H9 (cell line): ENCODE results near the gene OMD. TPM values are rescaled to one million over a fixed set of nuclear protein-coding genes. Genes with fewer than 3 reads are reported as not detected.

Source experiments
- DNase-seq: peaks from one replicate; pipeline ENCODE4 v3.0.0-alpha.2; 2017
- H2AFZ ChIP-seq: one replicate; pipeline ENCODE4 v1.6.1; 2013; ENCODE audit warnings: mild to moderate bottlenecking, low read length, control low read depth, moderate library complexity
- H2AK5ac ChIP-seq: 2 replicates; pipeline ENCODE4 v1.6.1; 2013; ENCODE audit warnings: low read length, control low read depth, mixed read lengths; ENCODE audit not compliant: insufficient read length
- H2BK120ac ChIP-seq: one replicate; pipeline ENCODE4 v1.6.1; 2013; ENCODE audit warnings: low read depth, mild to moderate bottlenecking, low read length, control low read depth, inconsistent platforms; ENCODE audit not compliant: poor library complexity, severe bottlenecking
- H2BK12ac ChIP-seq: 2 replicates; pipeline ENCODE4 v1.6.1; 2013; ENCODE audit warnings: low read length, control low read depth, mixed read lengths, low read depth; ENCODE audit not compliant: insufficient read length
- H2BK15ac ChIP-seq: 2 replicates; pipeline ENCODE4 v1.6.1; 2013; ENCODE audit warnings: low read depth, low read length, control low read depth
- H2BK20ac ChIP-seq: one replicate; pipeline ENCODE4 v1.6.1; 2013; ENCODE audit warnings: low read depth, mild to moderate bottlenecking, low read length, control low read depth, inconsistent platforms; ENCODE audit not compliant: poor library complexity, severe bottlenecking
- H2BK5ac ChIP-seq: 2 replicates; pipeline ENCODE4 v1.6.1; 2013; ENCODE audit warnings: low read length, control low read depth, mixed read lengths; ENCODE audit not compliant: insufficient read length
- H3K14ac ChIP-seq: 2 replicates; pipeline ENCODE4 v1.6.1; 2013; ENCODE audit warnings: low read length, control low read depth; ENCODE audit not compliant: insufficient read depth
- H3K18ac ChIP-seq: 2 replicates; pipeline ENCODE4 v1.6.1; 2013; ENCODE audit warnings: low read depth, mild to moderate bottlenecking, mixed read lengths, low read length, control low read depth; ENCODE audit not compliant: insufficient read length
- H3K23ac ChIP-seq: 2 replicates; pipeline ENCODE4 v1.6.1; 2013; ENCODE audit warnings: low read length, control low read depth, mixed read lengths, low read depth; ENCODE audit not compliant: insufficient read length
- H3K23me2 ChIP-seq: 2 replicates; pipeline ENCODE4 v1.6.1; 2013; ENCODE audit warnings: low read depth, mild to moderate bottlenecking, mixed read lengths, low read length, control low read depth; ENCODE audit not compliant: insufficient read length, poor library complexity, severe bottlenecking
- H3K27ac ChIP-seq: 2 replicates; pipeline ENCODE4 v1.5.1; 2013; ENCODE audit warnings: low read length, control low read depth, mixed read lengths, low read depth; ENCODE audit not compliant: insufficient read length
- H3K27me3 ChIP-seq: 2 replicates; pipeline ENCODE4 v1.6.1; 2013; ENCODE audit warnings: low read length, control low read depth, inconsistent platforms; ENCODE audit not compliant: insufficient read depth
- H3K4ac ChIP-seq: 2 replicates; pipeline ENCODE4 v1.6.1; 2013; ENCODE audit warnings: low read depth, mild to moderate bottlenecking, control low read depth, inconsistent platforms, low read length, moderate library complexity
- H3K4me1 ChIP-seq: 2 replicates; pipeline ENCODE4 v1.6.1; 2013; ENCODE audit warnings: low read length, control low read depth, inconsistent platforms; ENCODE audit not compliant: insufficient read depth
- H3K4me2 ChIP-seq: 2 replicates; pipeline ENCODE4 v1.6.1; 2013; ENCODE audit warnings: low read length, control low read depth, mixed read lengths; ENCODE audit not compliant: insufficient read length, insufficient read depth
- H3K56ac ChIP-seq: 2 replicates; pipeline ENCODE4 v1.6.1; 2013; ENCODE audit warnings: low read depth, mild to moderate bottlenecking, mixed read lengths, low read length, control low read depth; ENCODE audit not compliant: insufficient read length
- H3K79me1 ChIP-seq: 2 replicates; pipeline ENCODE4 v1.6.1; 2013; ENCODE audit warnings: low read depth, mild to moderate bottlenecking, moderate library complexity, low read length, control low read depth, inconsistent platforms; ENCODE audit not compliant: insufficient read depth, poor library complexity, severe bottlenecking
- H3K79me2 ChIP-seq: 2 replicates; pipeline ENCODE4 v1.6.1; 2013; ENCODE audit warnings: low read length, control low read depth, inconsistent platforms; ENCODE audit not compliant: insufficient read depth
- H3K9ac ChIP-seq: 2 replicates; pipeline ENCODE4 v1.6.1; 2013; ENCODE audit warnings: low read length, control low read depth, mixed read lengths; ENCODE audit not compliant: insufficient read length; ENCODE audit errors: extremely low read depth
- H3K9me3 ChIP-seq: one replicate; pipeline ENCODE4 v1.6.1; 2013; ENCODE audit warnings: low read depth, low read length, inconsistent platforms; ENCODE audit not compliant: control insufficient read depth
- H3T11ph ChIP-seq: one replicate; pipeline ENCODE4 v1.6.1; 2013; ENCODE audit warnings: mild to moderate bottlenecking, low read length, control low read depth, inconsistent platforms
- H4K20me1 ChIP-seq: one replicate; pipeline ENCODE4 v1.6.1; 2013; ENCODE audit not compliant: control insufficient read depth, insufficient read length, insufficient read depth
- H4K5ac ChIP-seq: 2 replicates; pipeline ENCODE4 v1.6.1; 2013; ENCODE audit warnings: low read depth, mild to moderate bottlenecking, mixed read lengths, low read length, control low read depth; ENCODE audit not compliant: insufficient read length
- H4K8ac ChIP-seq: replicated peaks from 2 replicates; pipeline ENCODE4 v1.6.1; 2013; ENCODE audit warnings: low read length, control low read depth, mixed read lengths, low read depth; ENCODE audit not compliant: insufficient read length
- H4K91ac ChIP-seq: 2 replicates; pipeline ENCODE4 v1.6.1; 2013; ENCODE audit warnings: low read depth, mild to moderate bottlenecking, moderate library complexity, mixed read lengths, low read length, control low read depth; ENCODE audit not compliant: insufficient read length
- H3K27ac Mint-ChIP-seq, 3 experiments: 2 replicates in 2 of 3; 3 replicates in 1 of 3; pipeline ENCODE4 v1.8.0; 2020 to 2021; ENCODE audit warnings: mixed read lengths in 3 of 3, mild to moderate bottlenecking in 1 of 3, moderate library complexity in 1 of 3
- H3K27me3 Mint-ChIP-seq: 2 replicates; pipeline ENCODE4 v1.8.0; 2021; ENCODE audit warnings: low read depth, mild to moderate bottlenecking, moderate library complexity, mixed read lengths
- H3K36me3 Mint-ChIP-seq, 3 experiments: 2 replicates in 2 of 3; 3 replicates in 1 of 3; pipeline ENCODE4 v1.8.0; 2020 to 2021; ENCODE audit warnings: low read depth in 3 of 3, mixed read lengths in 3 of 3; ENCODE audit not compliant: insufficient read depth in 1 of 3
- H3K4me1 Mint-ChIP-seq, 2 experiments: 2 replicates each; pipeline ENCODE4 v1.8.0; 2020; ENCODE audit warnings: mixed read lengths in 2 of 2
- H3K4me3 Mint-ChIP-seq, 2 experiments: 2 replicates in 1 of 2; 3 replicates in 1 of 2; pipeline ENCODE4 v1.8.0; 2020 to 2021; ENCODE audit warnings: mild to moderate bottlenecking in 2 of 2, mixed read lengths in 2 of 2, moderate library complexity in 1 of 2
- H3K9me3 Mint-ChIP-seq, 2 experiments: 2 replicates in 1 of 2; 3 replicates in 1 of 2; pipeline ENCODE4 v1.8.0; 2020; ENCODE audit warnings: mild to moderate bottlenecking in 2 of 2, mixed read lengths in 2 of 2, moderate library complexity in 1 of 2
- WGBS: extraction: QIAGEN DNeasy Blood & Tissue Kit; methylation state at CpG from one replicate; pipeline ENCODE4 v1.1.7; 2013; ENCODE audit warnings: missing lambda C conversion rate, low lambda C conversion rate, mixed read lengths; ENCODE audit not compliant: insufficient read length; ENCODE audit errors: extremely low coverage; 5-methylcytosine and 5-hydroxymethylcytosine counted together
- total RNA-seq: library from RNA; stranded (reverse); gene quantifications from 2 replicates; pipeline ENCODE4 v1.2.1, GENCODE V29; 2021
- TF ChIP-seq, protein P1 (sequence below): fragments of 200-600 bp; sonication (generic); conservative IDR thresholded peaks from 3 replicates; pipeline ENCODE4 v1.8.0; 2021; ENCODE audit warnings: antibody characterized with exemption, mild to moderate bottlenecking

OMD gene
- total RNA-seq, 1 experiment from 2014 or later: not detected

- H4K5ac ChIP-seq: no peak overlapping the region
- H2AFZ ChIP-seq: no peak overlapping the region
- H3K4me3 Mint-ChIP-seq: no peak overlapping the region
- WGBS: no CpG with 5 or more reads among the region's 2 CpGs
- H3K27ac Mint-ChIP-seq: peak overlapping the region in 1 of 3 experiments; percentile 17; a peak in 2 of 7 replicates
- no peaks in the 10 kb centered on the region for H3K79me2 ChIP-seq
- H3K27ac ChIP-seq: no peak overlapping the region
- no peaks in the 10 kb centered on the region for H3K23me2 ChIP-seq
- no peak overlapping the region for H3K9ac ChIP-seq
- no peak overlapping the region for H4K8ac ChIP-seq
- no peak overlapping the region for H3K56ac ChIP-seq
- no peaks in the 10 kb centered on the region for H3K4me1 ChIP-seq
- no peak overlapping the region for H3T11ph ChIP-seq
- no peaks in the 10 kb centered on the region for H3K27me3 Mint-ChIP-seq
- H3K23ac ChIP-seq: no peak overlapping the region
- H3K9me3 Mint-ChIP-seq: peaks cover 2 to 6% of the 10 kb centered on the region in 2 experiments; a peak in 3 of 5 replicates
- H3K27me3 ChIP-seq: no peaks in the 10 kb centered on the region
- H2BK15ac ChIP-seq: no peak overlapping the region
- H2BK120ac ChIP-seq: no peak overlapping the region
- no peak overlapping the region for H3K4me2 ChIP-seq
- peaks cover 6% of the 10 kb centered on the region in 2 experiments for H3K4me1 Mint-ChIP-seq
- no peaks in the 10 kb centered on the region for H4K20me1 ChIP-seq
- H3K4ac ChIP-seq: no peak overlapping the region
- no peak overlapping the region for H2AK5ac ChIP-seq
- H3K9me3 ChIP-seq: no peaks in the 10 kb centered on the region
- H2BK20ac ChIP-seq: no peak overlapping the region
- H2BK5ac ChIP-seq: no peak overlapping the region
- no peak for DNase-seq
- no peaks in the 10 kb centered on the region for H3K79me1 ChIP-seq
- H3K14ac ChIP-seq: no peak overlapping the region
- no peak overlapping the region for H3K18ac ChIP-seq
- TF ChIP-seq, protein P1, sequence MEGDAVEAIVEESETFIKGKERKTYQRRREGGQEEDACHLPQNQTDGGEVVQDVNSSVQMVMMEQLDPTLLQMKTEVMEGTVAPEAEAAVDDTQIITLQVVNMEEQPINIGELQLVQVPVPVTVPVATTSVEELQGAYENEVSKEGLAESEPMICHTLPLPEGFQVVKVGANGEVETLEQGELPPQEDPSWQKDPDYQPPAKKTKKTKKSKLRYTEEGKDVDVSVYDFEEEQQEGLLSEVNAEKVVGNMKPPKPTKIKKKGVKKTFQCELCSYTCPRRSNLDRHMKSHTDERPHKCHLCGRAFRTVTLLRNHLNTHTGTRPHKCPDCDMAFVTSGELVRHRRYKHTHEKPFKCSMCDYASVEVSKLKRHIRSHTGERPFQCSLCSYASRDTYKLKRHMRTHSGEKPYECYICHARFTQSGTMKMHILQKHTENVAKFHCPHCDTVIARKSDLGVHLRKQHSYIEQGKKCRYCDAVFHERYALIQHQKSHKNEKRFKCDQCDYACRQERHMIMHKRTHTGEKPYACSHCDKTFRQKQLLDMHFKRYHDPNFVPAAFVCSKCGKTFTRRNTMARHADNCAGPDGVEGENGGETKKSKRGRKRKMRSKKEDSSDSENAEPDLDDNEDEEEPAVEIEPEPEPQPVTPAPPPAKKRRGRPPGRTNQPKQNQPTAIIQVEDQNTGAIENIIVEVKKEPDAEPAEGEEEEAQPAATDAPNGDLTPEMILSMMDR: no peak
- H3K36me3 Mint-ChIP-seq: peaks cover 2 to 5% (median 4%) of the 10 kb centered on the region in 3 experiments; a peak in 6 of 7 replicates
- H2BK12ac ChIP-seq: no peak overlapping the region
- no peak overlapping the region for H4K91ac ChIP-seq
Observed at GRCh38 chr9:92369075-92369474, 55.2 kb downstream of the OMD start.

Other genes starting within 250 kb of the OMD start
- 222 and 234 TPM in 2 replicates for gene IARS1, start 130.8 kb downstream of the OMD start, total RNA-seq
- 42.1 and 48.4 TPM in 2 replicates for gene NOL8, start 99.1 kb downstream of the OMD start, total RNA-seq
- gene CENPP, start 98.5 kb downstream of the OMD start, total RNA-seq: 8.9 and 9.1 TPM in 2 replicates
- not detected in 2 replicates for gene OGN, start 19.9 kb downstream of the OMD start, total RNA-seq
- gene ASPN, start 58.0 kb upstream of the OMD start, total RNA-seq: not detected in 2 replicates
- not detected in 2 replicates for gene ECM2, start 111.5 kb upstream of the OMD start, total RNA-seq
- gene IPPK, start 245.7 kb upstream of the OMD start, total RNA-seq: 10.7 and 12.9 TPM in 2 replicates